ENCODE results near the gene LPIN1.

DNA sequence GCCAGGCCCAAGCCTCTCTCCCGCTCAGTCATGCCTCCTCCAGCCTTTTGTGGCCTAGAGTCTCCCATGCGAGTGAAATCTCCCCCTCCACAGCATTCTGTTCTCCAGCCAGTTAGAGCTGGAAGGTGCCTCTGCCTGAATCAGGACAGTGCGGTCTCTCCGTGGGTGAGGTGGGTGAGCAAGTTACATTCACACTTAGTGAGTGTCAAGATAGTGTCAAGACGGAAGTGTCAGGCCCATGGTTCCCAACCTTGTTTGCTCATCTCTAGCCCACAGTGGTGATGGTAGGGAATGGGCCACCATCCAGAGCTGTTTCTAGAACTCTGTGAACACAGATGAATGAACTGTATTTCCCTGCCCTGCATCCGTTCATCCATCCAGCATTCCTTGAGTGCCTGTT is 59.5 kb downstream of the LPIN1 start:
- TF ChIP-seq CTCF (CRISPR knock-in tag; IDR thresholded peaks at IDR 0.05) (no peak), HDAC6 (IDR thresholded peaks at IDR 0.05; ENCODE audit: low read depth, low read length) (no peak), PHB2 (IDR thresholded peaks at IDR 0.05; ENCODE audit: partially characterized antibody) (no peak), POLR2A (IDR thresholded peaks at IDR 0.05; ENCODE audit: insufficient read depth in 1 of 2, low read depth in 2 of 2, low read length in 2 of 2) (no peak), PTBP1 (IDR thresholded peaks at IDR 0.05; ENCODE audit: low read depth, low read length, poor library complexity, severe bottlenecking) (no peak), ZBTB33 (CRISPR knock-in tag; IDR thresholded peaks at IDR 0.05) (no peak), MNT (IDR thresholded peaks at IDR 0.05) (no peak), POLR2AphosphoS5 (IDR thresholded peaks at IDR 0.05; ENCODE audit: low read depth, low read length) (no peak), ZNF749 (CRISPR knock-in tag; IDR thresholded peaks at IDR 0.05; ENCODE audit: borderline replicate concordance) (no peak), RBM39 (IDR thresholded peaks at IDR 0.05; ENCODE audit: low read depth, low read length, poor library complexity, severe bottlenecking) (no peak), RXRA (CRISPR knock-in tag; IDR thresholded peaks at IDR 0.05) (no peak), DR1 (CRISPR knock-in tag; IDR thresholded peaks at IDR 0.05) (no peak)
- TF ChIP-seq, protein P1, sequence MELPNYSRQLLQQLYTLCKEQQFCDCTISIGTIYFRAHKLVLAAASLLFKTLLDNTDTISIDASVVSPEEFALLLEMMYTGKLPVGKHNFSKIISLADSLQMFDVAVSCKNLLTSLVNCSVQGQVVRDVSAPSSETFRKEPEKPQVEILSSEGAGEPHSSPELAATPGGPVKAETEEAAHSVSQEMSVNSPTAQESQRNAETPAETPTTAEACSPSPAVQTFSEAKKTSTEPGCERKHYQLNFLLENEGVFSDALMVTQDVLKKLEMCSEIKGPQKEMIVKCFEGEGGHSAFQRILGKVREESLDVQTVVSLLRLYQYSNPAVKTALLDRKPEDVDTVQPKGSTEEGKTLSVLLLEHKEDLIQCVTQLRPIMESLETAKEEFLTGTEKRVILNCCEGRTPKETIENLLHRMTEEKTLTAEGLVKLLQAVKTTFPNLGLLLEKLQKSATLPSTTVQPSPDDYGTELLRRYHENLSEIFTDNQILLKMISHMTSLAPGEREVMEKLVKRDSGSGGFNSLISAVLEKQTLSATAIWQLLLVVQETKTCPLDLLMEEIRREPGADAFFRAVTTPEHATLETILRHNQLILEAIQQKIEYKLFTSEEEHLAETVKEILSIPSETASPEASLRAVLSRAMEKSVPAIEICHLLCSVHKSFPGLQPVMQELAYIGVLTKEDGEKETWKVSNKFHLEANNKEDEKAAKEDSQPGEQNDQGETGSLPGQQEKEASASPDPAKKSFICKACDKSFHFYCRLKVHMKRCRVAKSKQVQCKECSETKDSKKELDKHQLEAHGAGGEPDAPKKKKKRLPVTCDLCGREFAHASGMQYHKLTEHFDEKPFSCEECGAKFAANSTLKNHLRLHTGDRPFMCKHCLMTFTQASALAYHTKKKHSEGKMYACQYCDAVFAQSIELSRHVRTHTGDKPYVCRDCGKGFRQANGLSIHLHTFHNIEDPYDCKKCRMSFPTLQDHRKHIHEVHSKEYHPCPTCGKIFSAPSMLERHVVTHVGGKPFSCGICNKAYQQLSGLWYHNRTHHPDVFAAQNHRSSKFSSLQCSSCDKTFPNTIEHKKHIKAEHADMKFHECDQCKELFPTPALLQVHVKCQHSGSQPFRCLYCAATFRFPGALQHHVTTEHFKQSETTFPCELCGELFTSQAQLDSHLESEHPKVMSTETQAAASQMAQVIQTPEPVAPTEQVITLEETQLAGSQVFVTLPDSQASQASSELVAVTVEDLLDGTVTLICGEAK (IDR thresholded peaks at IDR 0.05): no peak
- TF ChIP-seq, protein P1 (CRISPR knock-in tag; IDR thresholded peaks at IDR 0.05): no peak
